ENCODE measurements around the gene FBXL17.

FBXL17 gene

DNA sequence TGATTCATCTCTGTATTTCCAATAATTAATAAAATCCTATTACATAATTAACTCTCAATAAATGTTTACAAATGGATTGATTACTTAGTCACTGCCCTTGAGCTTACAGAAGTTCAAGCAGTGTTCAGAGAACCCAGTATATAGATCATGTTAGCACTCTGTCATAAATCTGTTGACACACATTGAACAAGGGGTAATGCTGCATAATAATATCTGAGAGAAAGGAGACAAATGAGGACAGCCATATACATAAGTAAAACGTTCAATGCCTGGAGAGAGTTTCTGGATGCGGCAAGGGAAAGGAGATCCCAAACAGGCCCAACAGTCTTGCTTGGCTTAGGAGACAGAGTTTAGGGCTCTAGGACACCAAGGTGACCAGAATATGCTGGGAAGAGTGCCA is 270.2 kb downstream of the FBXL17 start:
- no peak for DNase-seq (ENCODE audit: low read depth)
- TF ChIP-seq, protein P1, sequence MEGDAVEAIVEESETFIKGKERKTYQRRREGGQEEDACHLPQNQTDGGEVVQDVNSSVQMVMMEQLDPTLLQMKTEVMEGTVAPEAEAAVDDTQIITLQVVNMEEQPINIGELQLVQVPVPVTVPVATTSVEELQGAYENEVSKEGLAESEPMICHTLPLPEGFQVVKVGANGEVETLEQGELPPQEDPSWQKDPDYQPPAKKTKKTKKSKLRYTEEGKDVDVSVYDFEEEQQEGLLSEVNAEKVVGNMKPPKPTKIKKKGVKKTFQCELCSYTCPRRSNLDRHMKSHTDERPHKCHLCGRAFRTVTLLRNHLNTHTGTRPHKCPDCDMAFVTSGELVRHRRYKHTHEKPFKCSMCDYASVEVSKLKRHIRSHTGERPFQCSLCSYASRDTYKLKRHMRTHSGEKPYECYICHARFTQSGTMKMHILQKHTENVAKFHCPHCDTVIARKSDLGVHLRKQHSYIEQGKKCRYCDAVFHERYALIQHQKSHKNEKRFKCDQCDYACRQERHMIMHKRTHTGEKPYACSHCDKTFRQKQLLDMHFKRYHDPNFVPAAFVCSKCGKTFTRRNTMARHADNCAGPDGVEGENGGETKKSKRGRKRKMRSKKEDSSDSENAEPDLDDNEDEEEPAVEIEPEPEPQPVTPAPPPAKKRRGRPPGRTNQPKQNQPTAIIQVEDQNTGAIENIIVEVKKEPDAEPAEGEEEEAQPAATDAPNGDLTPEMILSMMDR (IDR thresholded peaks at IDR 0.05; ENCODE audit: control insufficient read depth, insufficient read depth, low read depth, low read length, missing control alignments): no peak

DNA sequence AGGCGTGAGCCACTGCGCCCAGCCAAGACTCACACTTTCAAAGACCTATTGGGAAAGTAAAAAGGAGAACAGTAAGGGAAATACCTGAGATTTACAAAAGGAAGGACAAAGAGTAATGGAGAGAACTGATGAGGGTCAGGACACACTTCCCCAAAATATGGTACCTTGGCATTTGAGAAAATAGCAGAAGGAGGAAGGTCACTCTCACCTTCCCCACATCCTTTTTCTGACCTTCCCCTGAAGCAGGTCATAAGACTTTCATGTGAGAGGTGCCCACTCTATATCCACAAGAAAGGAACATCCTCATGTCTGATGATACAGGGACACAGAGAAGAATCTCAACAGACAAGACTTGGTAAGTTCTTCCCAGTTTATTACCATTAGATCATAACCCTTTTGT is 272.8 kb downstream of the FBXL17 start:
- H3K4me3 ChIP-seq (ENCODE audit: control insufficient read depth, low read depth, low read length): no peak overlapping the region
- TF ChIP-seq, protein P1 (IDR thresholded peaks at IDR 0.05; ENCODE audit: control insufficient read depth, insufficient read depth, low read depth, low read length, missing control alignments): no peak
- no peak for DNase-seq (ENCODE audit: low read depth)

More for the DNA sequence above, 270.2 kb downstream of the FBXL17 start:
- no peak overlapping the region for H3K4me3 ChIP-seq (ENCODE audit: control insufficient read depth, low read depth, low read length)

DNA sequence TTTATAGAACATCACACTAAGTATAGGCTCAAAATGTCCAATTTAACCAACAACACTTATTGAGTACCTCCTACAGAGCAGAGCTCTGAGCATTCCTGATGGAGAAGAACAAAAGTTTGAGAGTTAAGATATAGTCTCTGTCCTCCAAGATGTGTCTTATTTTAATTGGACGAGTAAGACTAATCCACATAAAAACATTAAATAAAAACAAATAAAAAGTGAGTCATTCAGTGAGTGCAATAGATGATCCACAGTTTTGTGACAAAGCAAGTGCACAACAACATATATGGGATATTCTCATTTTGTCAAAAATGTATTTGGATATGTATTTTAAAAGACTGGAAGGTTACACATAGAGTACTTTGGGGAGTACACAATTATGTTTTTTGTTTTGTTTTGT is 277.4 kb downstream of the FBXL17 start:
- DNase-seq (ENCODE audit: low read depth): no peak
- TF ChIP-seq, protein P1 (IDR thresholded peaks at IDR 0.05; ENCODE audit: control insufficient read depth, insufficient read depth, low read depth, low read length, missing control alignments): no peak
- no peak overlapping the region for H3K4me3 ChIP-seq (ENCODE audit: control insufficient read depth, low read depth, low read length)

DNA sequence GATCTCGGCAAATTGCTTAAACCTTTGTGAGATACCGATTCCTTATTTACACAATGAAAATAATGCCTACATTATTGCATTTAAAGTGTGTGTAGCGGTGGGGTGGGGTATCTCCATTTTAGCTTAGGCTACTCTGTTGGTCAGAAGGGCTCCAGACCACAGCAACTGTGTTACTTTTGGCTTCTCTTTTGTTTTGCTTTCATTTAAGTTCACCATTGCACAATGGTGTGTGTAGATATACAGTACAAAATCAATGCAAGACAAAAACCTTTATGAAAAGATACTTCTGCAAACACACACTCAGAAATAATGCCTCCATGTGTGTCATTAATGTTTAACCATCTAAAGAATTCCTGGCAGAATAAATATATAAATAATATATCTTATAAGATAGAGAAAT is 279.4 kb downstream of the FBXL17 start:
- TF ChIP-seq, protein P1 (IDR thresholded peaks at IDR 0.05; ENCODE audit: control insufficient read depth, insufficient read depth, low read depth, low read length, missing control alignments): no peak
- H3K4me3 ChIP-seq (ENCODE audit: control insufficient read depth, low read depth, low read length): no peak overlapping the region
- DNase-seq (ENCODE audit: low read depth): no peak

DNA sequence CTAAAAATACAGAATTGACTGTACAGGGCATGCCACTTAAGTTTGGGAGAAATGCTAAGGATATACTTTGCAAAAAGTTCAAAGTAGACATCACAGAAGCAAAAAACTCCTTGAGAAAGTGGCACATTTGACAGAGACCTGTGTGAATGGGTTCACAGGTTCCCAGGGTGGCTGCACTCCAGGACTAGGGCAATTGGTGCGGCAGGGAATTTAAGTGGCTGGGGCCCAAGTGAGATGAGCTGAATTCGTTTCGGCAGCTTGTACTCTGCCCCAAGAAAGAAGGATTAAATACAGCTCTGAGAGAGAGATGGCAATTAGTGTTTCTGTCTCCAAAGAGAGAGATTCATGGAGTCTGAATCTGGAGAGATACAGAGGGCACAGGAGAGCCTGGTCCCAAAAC is 280.1 kb downstream of the FBXL17 start:
- TF ChIP-seq, protein P1 (IDR thresholded peaks at IDR 0.05; ENCODE audit: control insufficient read depth, insufficient read depth, low read depth, low read length, missing control alignments): no peak
- no peak for DNase-seq (ENCODE audit: low read depth)
- H3K4me3 ChIP-seq (ENCODE audit: control insufficient read depth, low read depth, low read length): no peak overlapping the region

DNA sequence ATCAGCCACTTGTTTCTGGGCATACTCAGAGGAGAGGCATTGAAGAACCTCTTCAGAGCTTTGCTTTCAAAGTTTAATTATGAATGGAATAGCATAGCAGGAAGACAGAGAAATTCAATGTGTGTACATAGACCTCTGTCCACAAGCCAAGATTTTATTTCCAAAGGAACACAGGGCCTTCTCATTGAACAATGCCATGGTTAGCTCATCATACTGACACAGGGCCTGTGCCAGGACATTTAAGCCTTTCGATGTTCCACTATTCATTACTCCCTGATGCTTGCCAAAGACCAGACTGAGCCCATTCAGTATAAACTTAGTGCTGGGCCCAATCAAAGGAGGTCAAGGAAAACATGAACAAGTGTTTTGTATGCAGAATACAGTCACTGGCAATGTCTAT is 280.8 kb downstream of the FBXL17 start:
- no peak for DNase-seq (ENCODE audit: low read depth)
- no peak overlapping the region for H3K4me3 ChIP-seq (ENCODE audit: control insufficient read depth, low read depth, low read length)
- TF ChIP-seq, protein P1 (IDR thresholded peaks at IDR 0.05; ENCODE audit: control insufficient read depth, insufficient read depth, low read depth, low read length, missing control alignments): no peak

DNA sequence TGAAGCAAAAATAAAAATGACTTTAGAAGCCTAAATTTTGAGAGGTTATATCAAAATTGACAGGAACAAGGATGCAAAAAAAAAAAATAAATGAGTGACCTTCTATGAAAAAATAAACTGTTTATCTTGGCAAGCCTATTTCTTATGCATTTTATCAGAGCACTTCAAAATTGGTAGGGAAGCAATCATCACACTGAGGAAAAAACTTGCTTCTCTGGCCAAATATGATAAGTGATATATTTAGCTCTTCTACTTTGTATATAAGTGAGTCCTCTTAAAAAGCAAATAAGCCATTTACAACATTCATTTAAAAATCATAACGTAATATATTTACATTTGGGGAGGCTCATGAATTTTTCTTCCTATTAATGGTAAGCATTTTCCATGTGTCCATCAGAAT is 287.1 kb downstream of the FBXL17 start:
- no peak for DNase-seq (ENCODE audit: low read depth)
- H3K4me3 ChIP-seq (ENCODE audit: control insufficient read depth, low read depth, low read length): no peak overlapping the region
- TF ChIP-seq, protein P1 (IDR thresholded peaks at IDR 0.05; ENCODE audit: control insufficient read depth, insufficient read depth, low read depth, low read length, missing control alignments): no peak

Data from AG09309 (cell line).